Caco-2 (cell line): Measurements from ENCODE around the gene HEATR3. TPM values are rescaled to one million over a fixed set of nuclear protein-coding genes. Genes with fewer than 3 reads are reported as not detected.

Experiments used
- BruUV-seq: library from RNA; stranded (reverse); fragments of 400-500 nt; replicated peaks from 2 replicates; lab custom pipeline; 2021; lab: Mats Ljungman, UMichigan
- CTCF ChIA-PET: fragments of 300-600 bp; sonication (Branson Sonifier 250); formaldehyde crosslinking; loops from one replicate; lab custom pipeline; 2022; ENCODE audit warnings: antibody characterized with exemption; lab: Charles Lee
- POLR2A ChIA-PET: fragments of 300-600 bp; sonication (Branson Sonifier 250); formaldehyde crosslinking; loops from one replicate; lab custom pipeline; 2022; ENCODE audit warnings: antibody characterized with exemption; lab: Charles Lee
- DNase-seq, 2 experiments: peaks; one replicate each; pipeline versions ENCODE4 v3.0.0 to v3.0.0-alpha.2; 2020 to 2022
- H3K27me3 ChIP-seq: replicated peaks from 2 replicates; pipeline ENCODE4 v1.6.0; 2011; ENCODE audit warnings: low read length; ENCODE audit not compliant: control insufficient read depth, insufficient read depth
- H3K36me3 ChIP-seq: 2 replicates; pipeline ENCODE4 v1.5.1; 2011; ENCODE audit warnings: low read length; ENCODE audit not compliant: control insufficient read depth, insufficient read depth
- H3K4me1 ChIP-seq: fragments of 250-450 bp; sonication (Bioruptor Pico); 2 replicates; pipeline ENCODE4 v1.5.1; 2020; ENCODE audit warnings: mild to moderate bottlenecking
- H3K4me3 ChIP-seq: 2 replicates; pipeline ENCODE4 v1.5.1; 2011; ENCODE audit warnings: low read depth, mild to moderate bottlenecking, control low read depth, low read length
- H3K9me3 ChIP-seq: fragments of 250-450 bp; sonication (Bioruptor Pico); 2 replicates; pipeline ENCODE4 v1.5.1; 2020; ENCODE audit warnings: mild to moderate bottlenecking, moderate library complexity
- H3K27ac Mint-ChIP-seq: one replicate; pipeline ENCODE4 v1.8.0; 2022; ENCODE audit warnings: mixed read lengths; ENCODE audit not compliant: unreplicated experiment
- H3K27me3 Mint-ChIP-seq: one replicate; pipeline ENCODE4 v1.8.0; 2022; ENCODE audit warnings: mixed read lengths; ENCODE audit not compliant: insufficient read depth, unreplicated experiment
- H3K36me3 Mint-ChIP-seq: one replicate; pipeline ENCODE4 v1.8.0; 2022; ENCODE audit warnings: mild to moderate bottlenecking, mixed read lengths; ENCODE audit not compliant: insufficient read depth, unreplicated experiment
- H3K4me1 Mint-ChIP-seq: one replicate; pipeline ENCODE4 v1.8.0; 2022; ENCODE audit warnings: low read depth, mixed read lengths; ENCODE audit not compliant: unreplicated experiment
- H3K4me3 Mint-ChIP-seq: one replicate; pipeline ENCODE4 v1.8.0; 2022; ENCODE audit warnings: mild to moderate bottlenecking, moderate library complexity, mixed read lengths; ENCODE audit not compliant: unreplicated experiment
- H3K9me3 Mint-ChIP-seq: one replicate; pipeline ENCODE4 v1.8.0; 2022; ENCODE audit warnings: mixed read lengths; ENCODE audit not compliant: unreplicated experiment
- intact Hi-C: fragments of 100-400 bp; cut with micrococcal nuclease; formaldehyde crosslinking; loops from one replicate; pipeline ENCODE4 v1.10.0; 2022; ENCODE audit not compliant: unreplicated experiment
- total RNA-seq: library from RNA; stranded (reverse); gene quantifications from 2 replicates; pipeline ENCODE4 v1.2.3, GENCODE V29; 2022
- TF ChIP-seq, protein P1 (sequence below), 2 experiments: fragments of 200-600 bp in 1 of 2; IDR thresholded peaks; 1 replicate in 1 of 2; 2 replicates in 1 of 2; pipeline versions ENCODE4 v1.5.1 to v1.8.0; 2011 to 2022; ENCODE audit warnings: antibody characterized with exemption in 1 of 2, control low read depth in 1 of 2, inconsistent platforms in 1 of 2, low read depth in 1 of 2, low read length in 1 of 2, mild to moderate bottlenecking in 1 of 2, moderate library complexity in 1 of 2; ENCODE audit not compliant: insufficient read depth in 1 of 2, severe bottlenecking in 1 of 2, unreplicated experiment in 1 of 2

The HEATR3 gene
- total RNA-seq, 1 experiment from 2014 or later = 41.6 TPM

- no peaks in the 10 kb centered on the region; the same call in 1 of the 2 replicates for H3K36me3 ChIP-seq
- no peak for DNase-seq
- no TSS peak for BruUV-seq
- peaks cover 16% of the 10 kb centered on the region for H3K4me1 ChIP-seq
- peaks cover 16% of the 10 kb centered on the region for H3K36me3 Mint-ChIP-seq
- no peaks in the 10 kb centered on the region for H3K27me3 ChIP-seq
- H3K4me3 Mint-ChIP-seq = peak overlapping the region; percentile 78
- ChIA-PET CTCF (interaction anchor here (1.3 kb wide), 2 partner anchors 56 to 130 kb away, joined by 3 to 19 read pairs; partner anchors contain the start of gene CNEP1R1), POLR2A (interaction anchor here (0.6 kb wide), 1 partner anchor 396 kb away, joined by 3 read pairs; no protein-coding TSS in a partner anchor)
- peak overlapping the region; percentile 70 for H3K27ac Mint-ChIP-seq
- intact Hi-C loops = loop anchor here (2.0 kb wide), 1 partner anchor 56 kb away; no protein-coding TSS in a partner anchor
- H3K9me3 Mint-ChIP-seq = no peaks in the 10 kb centered on the region
- H3K27me3 Mint-ChIP-seq = no peaks in the 10 kb centered on the region
- TF ChIP-seq, protein P1, sequence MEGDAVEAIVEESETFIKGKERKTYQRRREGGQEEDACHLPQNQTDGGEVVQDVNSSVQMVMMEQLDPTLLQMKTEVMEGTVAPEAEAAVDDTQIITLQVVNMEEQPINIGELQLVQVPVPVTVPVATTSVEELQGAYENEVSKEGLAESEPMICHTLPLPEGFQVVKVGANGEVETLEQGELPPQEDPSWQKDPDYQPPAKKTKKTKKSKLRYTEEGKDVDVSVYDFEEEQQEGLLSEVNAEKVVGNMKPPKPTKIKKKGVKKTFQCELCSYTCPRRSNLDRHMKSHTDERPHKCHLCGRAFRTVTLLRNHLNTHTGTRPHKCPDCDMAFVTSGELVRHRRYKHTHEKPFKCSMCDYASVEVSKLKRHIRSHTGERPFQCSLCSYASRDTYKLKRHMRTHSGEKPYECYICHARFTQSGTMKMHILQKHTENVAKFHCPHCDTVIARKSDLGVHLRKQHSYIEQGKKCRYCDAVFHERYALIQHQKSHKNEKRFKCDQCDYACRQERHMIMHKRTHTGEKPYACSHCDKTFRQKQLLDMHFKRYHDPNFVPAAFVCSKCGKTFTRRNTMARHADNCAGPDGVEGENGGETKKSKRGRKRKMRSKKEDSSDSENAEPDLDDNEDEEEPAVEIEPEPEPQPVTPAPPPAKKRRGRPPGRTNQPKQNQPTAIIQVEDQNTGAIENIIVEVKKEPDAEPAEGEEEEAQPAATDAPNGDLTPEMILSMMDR (IDR thresholded peaks at IDR 0.05; ENCODE audit: insufficient read depth in 1 of 2, low read depth in 1 of 2, low read length in 1 of 2, severe bottlenecking in 1 of 2, unreplicated experiment in 1 of 2) = no peak
- peaks cover 15% of the 10 kb centered on the region for H3K4me1 Mint-ChIP-seq
- H3K9me3 ChIP-seq = no peaks in the 10 kb centered on the region
- H3K4me3 ChIP-seq = peak overlapping the region; percentile 96
These were observed 88.7 kb downstream of the HEATR3 start for GRCh38 chr16:50154420-50154950.

DNA sequence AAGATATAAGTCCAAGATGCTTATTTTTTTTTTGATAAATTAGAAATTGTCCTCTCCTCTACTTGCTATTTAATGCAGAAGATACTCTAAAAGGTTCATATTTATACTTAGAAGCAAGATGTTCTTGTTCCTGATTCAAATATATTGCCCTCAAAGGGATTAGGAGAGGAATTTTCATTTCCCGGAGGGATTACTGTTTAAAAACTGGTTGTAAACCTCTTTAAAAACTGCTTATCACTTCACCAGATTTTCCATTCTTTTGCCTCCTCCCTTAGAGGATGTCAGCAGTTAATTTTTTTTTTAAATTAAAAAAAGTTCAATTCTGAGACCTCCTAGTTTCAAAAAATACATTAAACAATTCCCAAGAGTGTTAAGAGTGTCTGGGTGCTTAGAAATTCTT, 90.2 kb downstream of the HEATR3 start:
- ChIA-PET POLR2A (no interaction called here), CTCF (no interaction called here)
- Mint-ChIP-seq H3K4me3 (peak overlapping the region; percentile 78), H3K36me3 (peaks cover 22% of the 10 kb centered on the region), H3K27me3 (no peaks in the 10 kb centered on the region), H3K9me3 (no peaks in the 10 kb centered on the region), H3K27ac (no peak overlapping the region), H3K4me1 (peaks cover 15% of the 10 kb centered on the region)
- Histone ChIP-seq H3K9me3 (no peaks in the 10 kb centered on the region), H3K4me1 (peaks cover 16% of the 10 kb centered on the region), H3K36me3 (peaks cover 1% of the 10 kb centered on the region; the same call in 1 of the 2 replicates), H3K27me3 (no peaks in the 10 kb centered on the region), H3K4me3 (peak overlapping the region; percentile 96)
- TF ChIP-seq, protein P1 (IDR thresholded peaks at IDR 0.05; ENCODE audit: insufficient read depth in 1 of 2, low read depth in 1 of 2, low read length in 1 of 2, severe bottlenecking in 1 of 2, unreplicated experiment in 1 of 2) = no peak
- DNase-seq = no peak
- no TSS peak for BruUV-seq
- intact Hi-C loops = loop anchor here (1.0 to 5.0 kb wide), 5 partner anchors 29 to 199 kb away; partner anchors contain the start of gene CNEP1R1

Other genes with a start within 250 kb of the HEATR3 start
- 0.07 and 0.20 TPM in 2 replicates for gene ZNF423, start 209.9 kb upstream of the HEATR3 start, total RNA-seq
- gene CNEP1R1, start 40.7 kb upstream of the HEATR3 start, total RNA-seq = 34.5 and 39.4 TPM in 2 replicates
- gene TENT4B, start 87.3 kb downstream of the HEATR3 start, total RNA-seq = 28.6 and 29.3 TPM in 2 replicates
- gene ADCY7, start 200.6 kb downstream of the HEATR3 start, total RNA-seq = 51.3 and 54.2 TPM in 2 replicates